Activated CD8-positive, alpha-beta memory T cell treated with anti-CD3 and anti-CD28 coated beads, Interleukin-2, amount 50 U/mL, for 1 hour (primary cell): ENCODE data around the gene FAM98C.

ENCODE experiments used
- DNase-seq: peaks from one replicate; pipeline ENCODE4 v3.0.0-alpha.2; 2020; ENCODE audit errors: extremely low read depth

Gene FAM98C

GRCh38 chr19:38377052-38377451 is 25.8 kb upstream of the FAM98C start:
- DNase-seq = no peak

GRCh38 chr19:38378866-38379265 is 24.0 kb upstream of the FAM98C start:
- no peak for DNase-seq

- DNase-seq = no peak
These were observed 21.8 kb upstream of the FAM98C start for GRCh38 chr19:38381138-38381537.

DNA sequence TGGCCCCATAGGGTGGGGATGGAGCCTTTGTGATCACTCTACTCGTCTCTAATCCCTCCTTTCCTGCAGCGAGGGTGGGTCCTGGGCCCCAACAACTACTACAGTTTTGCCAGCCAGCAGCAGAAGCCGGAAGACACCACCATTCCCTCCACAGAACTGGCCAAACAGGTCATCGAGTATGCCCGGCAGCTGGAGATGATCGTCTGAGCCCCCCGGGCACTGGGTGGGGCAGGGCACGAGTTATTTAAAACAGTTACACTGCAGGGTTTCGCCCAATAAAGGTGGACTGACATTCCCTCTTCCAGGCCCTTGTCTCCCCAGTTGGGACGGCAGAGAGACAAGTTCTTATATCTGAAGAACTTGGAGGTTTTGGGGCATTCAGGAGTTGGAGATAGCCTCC is 19.7 kb upstream of the FAM98C start:
- no peak for DNase-seq

GRCh38 chr19:38383743-38384142 is 19.1 kb upstream of the FAM98C start:
- no peak for DNase-seq

- no peak for DNase-seq
These were observed 18.5 kb upstream of the FAM98C start for GRCh38 chr19:38384209-38385027.

GRCh38 chr19:38385057-38385803 is 17.7 kb upstream of the FAM98C start:
- no peak for DNase-seq

GRCh38 chr19:38385804-38386257 is 17.1 kb upstream of the FAM98C start:
- no peak for DNase-seq

DNA sequence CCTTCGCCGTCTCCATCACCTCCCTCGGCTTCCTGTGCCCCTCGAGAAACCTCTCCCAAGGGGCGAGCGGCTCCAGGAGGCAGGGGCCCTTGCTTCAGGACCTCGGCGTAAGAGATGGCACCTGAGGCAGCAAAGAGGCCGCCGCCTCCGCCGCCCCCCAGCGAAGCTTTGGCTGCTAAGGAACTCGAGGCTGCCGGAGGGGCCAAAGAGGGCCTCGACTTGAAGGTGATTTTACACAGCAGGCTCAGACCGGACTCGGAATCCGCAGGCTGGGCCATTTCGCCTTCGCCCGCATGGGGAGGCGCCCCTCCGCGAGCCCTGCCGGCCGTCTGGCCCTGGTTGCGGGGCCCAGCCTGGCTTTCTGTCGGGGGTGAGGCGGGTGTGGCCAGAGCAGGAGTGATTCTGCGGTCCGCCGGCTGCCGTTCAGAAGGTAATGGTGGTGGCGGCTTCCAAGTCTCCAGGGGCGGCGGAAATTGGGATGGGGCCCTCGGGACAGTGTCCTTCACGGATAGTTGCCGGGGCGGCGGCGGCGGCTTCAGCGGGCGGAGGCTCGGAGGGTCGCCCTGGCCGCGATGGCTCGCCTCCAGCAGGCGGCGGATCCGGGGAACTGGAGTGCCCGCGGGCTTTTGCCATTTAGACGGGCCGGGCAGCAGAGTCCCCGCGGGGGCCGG is 16.5 kb upstream of the FAM98C start:
- no peak for DNase-seq

- DNase-seq = no peak
These were observed 15.8 kb upstream of the FAM98C start for GRCh38 chr19:38386971-38387549.

GRCh38 chr19:38387550-38388348 is 15.1 kb upstream of the FAM98C start, which contains the start of gene GGN:
GGN (minus strand) TSS chr19:38388034; CDS start chr19:38387261, 773 bp downstream.
- DNase-seq = peak; percentile 44

- DNase-seq = no peak
These were observed 14.4 kb upstream of the FAM98C start, which contains the start of gene SPRED3 for GRCh38 chr19:38388349-38389100. SPRED3 (plus strand) TSS chr19:38388697; CDS start chr19:38390303, 1,606 bp downstream.

DNA sequence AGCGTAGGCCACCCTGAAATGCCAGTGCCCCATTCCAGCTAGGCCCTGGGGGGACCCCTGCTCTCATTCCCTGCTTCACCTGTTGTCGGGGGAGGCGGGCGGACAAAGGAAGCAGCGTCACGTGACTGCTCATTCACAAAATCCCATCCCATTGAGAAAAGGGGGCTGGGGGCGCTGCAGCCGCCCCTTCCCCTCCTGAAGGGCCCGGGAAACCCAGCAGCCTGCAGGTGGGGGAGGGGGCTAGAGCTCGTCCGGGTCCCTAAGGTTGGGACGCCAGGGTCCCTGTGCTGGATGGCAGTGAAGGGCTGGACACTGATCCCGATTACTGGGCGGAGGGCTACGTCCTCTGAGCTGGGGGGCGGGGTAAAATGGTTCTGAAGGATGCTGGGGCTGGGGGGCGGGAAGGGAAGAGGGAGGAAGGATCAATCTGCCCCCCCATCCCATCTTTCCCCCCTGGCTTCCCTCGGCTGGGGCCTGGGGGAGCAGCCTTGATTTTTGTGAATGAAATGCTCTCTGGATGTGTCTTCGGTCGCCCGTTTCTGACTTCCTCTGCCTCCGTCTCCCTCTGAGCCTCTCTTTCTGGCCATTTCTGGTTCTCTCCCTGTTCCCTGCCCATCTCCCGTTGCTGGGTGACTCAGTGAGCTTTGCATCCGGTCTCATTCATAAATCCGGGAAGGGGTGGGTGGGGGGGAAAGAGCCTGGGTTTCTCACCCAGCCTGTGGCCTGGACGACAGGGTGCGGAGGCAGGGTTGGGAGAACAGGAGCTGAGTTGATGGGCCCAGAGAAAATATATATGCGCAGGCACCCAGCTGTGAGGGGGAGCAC is 13.6 kb upstream of the FAM98C start:
- no peak for DNase-seq

DNA sequence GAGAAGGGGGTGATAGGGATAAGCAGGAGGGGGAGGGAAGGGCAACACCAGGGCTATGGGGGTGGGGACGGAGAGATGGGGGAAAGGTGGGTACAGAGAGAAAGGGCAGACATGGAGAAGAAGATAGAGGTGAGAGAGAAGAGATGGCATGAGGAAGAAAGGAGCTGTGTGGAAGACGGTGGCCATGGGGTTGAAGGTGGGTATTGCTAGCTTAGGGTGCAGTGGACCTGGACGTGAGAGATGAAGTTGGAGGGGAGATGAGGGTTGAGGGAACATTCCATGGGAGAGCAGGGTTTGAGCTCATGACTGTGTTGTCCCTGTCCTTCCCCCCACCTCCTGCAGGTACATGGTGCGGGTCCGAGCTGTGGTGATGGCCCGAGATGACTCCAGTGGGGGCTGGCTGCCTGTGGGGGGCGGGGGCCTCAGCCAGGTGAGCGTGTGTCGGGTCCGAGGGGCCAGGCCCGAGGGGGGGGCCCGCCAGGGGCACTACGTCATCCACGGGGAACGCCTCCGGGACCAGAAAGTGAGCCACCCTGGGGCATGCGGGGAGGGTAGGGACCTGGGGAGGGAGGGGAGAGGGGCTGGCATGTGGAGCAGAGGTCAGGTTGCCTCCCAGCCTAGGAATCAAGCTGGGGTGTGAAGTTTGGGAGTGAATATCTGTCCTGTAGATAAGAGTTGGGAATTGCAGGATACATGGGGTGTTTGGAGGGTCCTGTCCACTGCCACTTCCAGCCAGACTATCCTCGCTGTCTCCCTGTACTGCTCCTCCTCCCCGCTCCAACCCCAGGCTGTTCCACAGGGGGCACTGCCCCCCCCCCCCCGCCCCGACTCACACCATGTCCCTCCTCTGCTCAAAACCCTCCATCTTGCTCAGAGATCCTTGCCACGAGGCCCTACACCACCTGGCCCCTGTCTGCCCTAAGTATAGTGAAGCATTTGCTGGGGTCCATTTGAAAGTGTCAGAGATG is 12.7 kb upstream of the FAM98C start:
- no peak for DNase-seq

DNA sequence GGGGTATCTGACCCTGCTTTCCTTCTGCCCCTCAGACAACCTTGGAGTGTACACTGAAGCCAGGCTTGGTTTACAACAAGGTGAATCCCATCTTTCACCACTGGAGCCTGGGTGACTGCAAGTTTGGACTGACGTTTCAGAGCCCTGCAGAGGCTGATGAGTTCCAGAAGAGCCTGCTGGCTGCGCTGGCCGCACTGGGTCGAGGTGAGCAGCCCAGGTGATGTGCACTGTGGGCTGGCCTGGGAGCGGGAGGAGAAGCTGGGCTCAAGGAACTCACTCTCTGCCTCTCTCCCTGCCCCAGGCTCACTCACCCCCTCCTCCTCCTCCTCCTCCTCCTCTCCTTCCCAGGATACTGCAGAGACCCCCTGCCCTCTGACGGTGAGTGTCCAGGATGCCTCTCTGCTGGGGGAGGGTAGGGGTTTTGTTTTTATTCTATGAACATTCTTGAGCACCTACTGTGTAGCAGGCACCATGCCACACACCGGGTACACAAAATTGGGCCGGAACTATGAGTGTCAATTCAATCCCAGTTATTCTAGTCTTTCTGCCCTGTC is 10.9 kb upstream of the FAM98C start:
- DNase-seq = no peak

- DNase-seq = no peak
These were observed 10.1 kb upstream of the FAM98C start for GRCh38 chr19:38392707-38393308.

- DNase-seq = no peak
These were observed 8.4 kb upstream of the FAM98C start for GRCh38 chr19:38394488-38394887.
